ENCODE data around the gene SLC7A1. TPM values are rescaled to one million over a fixed set of nuclear protein-coding genes. Genes with fewer than 3 reads are reported as not detected.

SLC7A1 gene
- total and polyA plus RNA-seq, 2 of the 13 experiments (the other 11 are each of a cell fraction or from before 2014, with no cell fraction given): 14.5 to 15.3 TPM

GRCh38 chr13:29595380-29596063 lies at the start of gene SLC7A1 (continued):
- TF ChIP-seq, protein P1, sequence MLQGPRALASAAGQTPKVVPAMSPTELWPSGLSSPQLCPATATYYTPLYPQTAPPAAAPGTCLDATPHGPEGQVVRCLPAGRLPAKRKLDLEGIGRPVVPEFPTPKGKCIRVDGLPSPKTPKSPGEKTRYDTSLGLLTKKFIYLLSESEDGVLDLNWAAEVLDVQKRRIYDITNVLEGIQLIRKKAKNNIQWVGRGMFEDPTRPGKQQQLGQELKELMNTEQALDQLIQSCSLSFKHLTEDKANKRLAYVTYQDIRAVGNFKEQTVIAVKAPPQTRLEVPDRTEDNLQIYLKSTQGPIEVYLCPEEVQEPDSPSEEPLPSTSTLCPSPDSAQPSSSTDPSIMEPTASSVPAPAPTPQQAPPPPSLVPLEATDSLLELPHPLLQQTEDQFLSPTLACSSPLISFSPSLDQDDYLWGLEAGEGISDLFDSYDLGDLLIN (CRISPR knock-in tag; IDR thresholded peaks at IDR 0.05; ENCODE audit: borderline replicate concordance): peak; percentile 18; the same call in 1 of the 2 replicates
- TF ChIP-seq SP2 (CRISPR knock-in tag; IDR thresholded peaks at IDR 0.05) (no peak), ZFAT (CRISPR knock-in tag; conservative IDR thresholded peaks at IDR 0.05) (no peak), ZNF740 (CRISPR knock-in tag; IDR thresholded peaks at IDR 0.05) (no peak), AGO2 (optimal IDR thresholded peaks at IDR 0.05; ENCODE audit: low read depth, low read length) (peak; percentile 1), RFX1 (IDR thresholded peaks at IDR 0.05) (no peak), ZNF256 (CRISPR knock-in tag; conservative IDR thresholded peaks at IDR 0.05) (no peak), ZNF407 (CRISPR knock-in tag; IDR thresholded peaks at IDR 0.05; ENCODE audit: not compliant biosample characterization) (no peak), RBFOX2 (IDR thresholded peaks at IDR 0.05; ENCODE audit: low read depth, low read length) (peak; percentile 13; the same call in 1 of the 2 replicates)
- TF ChIP-seq, protein P2, sequence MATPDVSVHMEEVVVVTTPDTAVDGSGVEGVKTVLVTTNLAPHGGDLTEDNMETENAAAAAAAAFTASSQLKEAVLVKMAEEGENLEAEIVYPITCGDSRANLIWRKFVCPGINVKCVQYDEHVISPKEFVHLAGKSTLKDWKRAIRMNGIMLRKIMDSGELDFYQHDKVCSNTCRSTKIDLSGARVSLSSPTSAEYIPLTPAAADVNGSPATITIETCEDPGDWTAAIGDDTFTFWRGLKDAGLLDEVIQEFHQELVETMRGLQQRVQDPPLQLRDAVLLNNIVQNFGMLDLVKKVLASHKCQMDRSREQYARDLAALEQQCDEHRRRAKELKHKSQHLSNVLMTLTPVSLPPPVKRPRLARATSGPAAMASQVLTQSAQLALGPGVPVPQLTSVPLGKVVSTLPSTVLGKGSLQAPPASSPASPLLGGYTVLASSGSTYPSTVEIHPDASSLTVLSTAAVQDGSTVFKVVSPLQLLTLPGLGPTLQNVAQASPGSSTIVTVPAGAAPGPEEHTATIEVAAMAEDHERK (CRISPR knock-in tag; IDR thresholded peaks at IDR 0.05; ENCODE audit: low read depth): no peak
- TF ChIP-seq, protein P3, sequence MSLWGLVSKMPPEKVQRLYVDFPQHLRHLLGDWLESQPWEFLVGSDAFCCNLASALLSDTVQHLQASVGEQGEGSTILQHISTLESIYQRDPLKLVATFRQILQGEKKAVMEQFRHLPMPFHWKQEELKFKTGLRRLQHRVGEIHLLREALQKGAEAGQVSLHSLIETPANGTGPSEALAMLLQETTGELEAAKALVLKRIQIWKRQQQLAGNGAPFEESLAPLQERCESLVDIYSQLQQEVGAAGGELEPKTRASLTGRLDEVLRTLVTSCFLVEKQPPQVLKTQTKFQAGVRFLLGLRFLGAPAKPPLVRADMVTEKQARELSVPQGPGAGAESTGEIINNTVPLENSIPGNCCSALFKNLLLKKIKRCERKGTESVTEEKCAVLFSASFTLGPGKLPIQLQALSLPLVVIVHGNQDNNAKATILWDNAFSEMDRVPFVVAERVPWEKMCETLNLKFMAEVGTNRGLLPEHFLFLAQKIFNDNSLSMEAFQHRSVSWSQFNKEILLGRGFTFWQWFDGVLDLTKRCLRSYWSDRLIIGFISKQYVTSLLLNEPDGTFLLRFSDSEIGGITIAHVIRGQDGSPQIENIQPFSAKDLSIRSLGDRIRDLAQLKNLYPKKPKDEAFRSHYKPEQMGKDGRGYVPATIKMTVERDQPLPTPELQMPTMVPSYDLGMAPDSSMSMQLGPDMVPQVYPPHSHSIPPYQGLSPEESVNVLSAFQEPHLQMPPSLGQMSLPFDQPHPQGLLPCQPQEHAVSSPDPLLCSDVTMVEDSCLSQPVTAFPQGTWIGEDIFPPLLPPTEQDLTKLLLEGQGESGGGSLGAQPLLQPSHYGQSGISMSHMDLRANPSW (CRISPR knock-in tag; IDR thresholded peaks at IDR 0.05; ENCODE audit: borderline replicate concordance): no peak
